Left ventricle myocardium inferior (tissue), 1 donor: ENCODE data around the gene MRPL49. TPM values are rescaled to one million over a fixed set of nuclear protein-coding genes. Genes with fewer than 3 reads are reported as not detected.
"Not testable (repeated sequence)": the region's sequence is repeated elsewhere in the genome, so short reads cannot be mapped to it uniquely, and the experiment has no call there.

ENCODE experiments used
- DNase-seq: peaks from one replicate; pipeline ENCODE4 v3.0.0-alpha.2; 2020
- H3K27ac ChIP-seq: fragments of 200-600 bp; replicated peaks from 2 replicates; pipeline ENCODE4 v1.8.0; 2021
- H3K27me3 ChIP-seq: fragments of 200-600 bp; 2 replicates; pipeline ENCODE4 v1.8.0; 2021; ENCODE audit warnings: low read depth
- H3K36me3 ChIP-seq: fragments of 200-600 bp; 2 replicates; pipeline ENCODE4 v1.8.0; 2021
- H3K4me1 ChIP-seq: fragments of 200-600 bp; 2 replicates; pipeline ENCODE4 v1.8.0; 2021
- H3K4me3 ChIP-seq: fragments of 200-600 bp; 2 replicates; pipeline ENCODE4 v1.8.0; 2021; ENCODE audit warnings: mild to moderate bottlenecking, moderate library complexity
- H3K9me3 ChIP-seq: fragments of 200-600 bp; replicated peaks from 2 replicates; pipeline ENCODE4 v1.8.0; 2021
- CTCF ChIP-seq: fragments of 200-600 bp; IDR thresholded peaks from 2 replicates; pipeline ENCODE4 v1.8.0; 2021; ENCODE audit warnings: antibody characterized with exemption, mild to moderate bottlenecking, borderline replicate concordance
- intact Hi-C: fragments of 100-400 bp; cut with micrococcal nuclease; formaldehyde crosslinking; loops from one replicate; pipeline ENCODE4 v1.11.0; 2022
- microRNA-seq: library from miRNA; unstranded; fragments of <30 nt; microRNA quantifications from one replicate; pipeline ENCODE4 v1.2.0, GENCODE V29; 2020
- total RNA-seq: library from RNA; stranded (reverse); fragmentation: NEBNext Ultra II Directional; extraction: Animal tissue kit (Norgen Biotek cat#: 25700); gene quantifications from one replicate; pipeline ENCODE4 v1.2.1, GENCODE V29; 2021
- donor health status: DM: no; HTN: yes; CAD: no; lungs with severe emphysema.

MRPL49 gene
- total RNA-seq, 1 donor from 2014 or later, result 32.1 TPM

DNA sequence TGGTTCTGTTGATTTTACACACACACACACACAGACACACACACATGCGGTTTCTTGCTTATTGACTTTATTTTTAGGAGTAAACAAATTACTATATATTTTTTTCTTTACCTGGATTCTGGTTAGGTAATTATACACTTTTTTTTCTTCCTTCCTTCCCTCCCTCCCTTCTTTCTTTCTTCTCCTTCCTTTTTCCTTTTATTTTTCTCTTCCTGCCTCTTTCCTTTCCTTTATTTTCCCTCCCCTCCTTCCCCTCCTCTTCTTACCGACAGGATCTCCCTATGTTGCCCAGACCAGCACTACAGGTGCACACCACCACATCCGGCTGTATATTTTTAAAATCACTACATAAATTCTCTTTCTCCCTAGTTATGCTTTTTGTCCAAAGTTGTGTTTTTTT is 44.8 kb downstream of the MRPL49 start:
- DNase-seq, result no peak
- Histone ChIP-seq H3K4me3 (no peak overlapping the region), H3K9me3 (no peaks in the 10 kb centered on the region), H3K36me3 (no peaks in the 10 kb centered on the region), H3K27ac (no peak overlapping the region), H3K4me1 (no peaks in the 10 kb centered on the region), H3K27me3 (no peaks in the 10 kb centered on the region)
- intact Hi-C loops, result no loop called here
- no peak for TF ChIP-seq CTCF

GRCh38 chr11:65167656-65168055 is 45.5 kb downstream of the MRPL49 start:
- H3K27ac ChIP-seq, result no peak overlapping the region
- no peak for TF ChIP-seq CTCF
- H3K36me3 ChIP-seq, result no peaks in the 10 kb centered on the region
- no peaks in the 10 kb centered on the region for H3K4me1 ChIP-seq
- intact Hi-C loops, result no loop called here
- no peaks in the 10 kb centered on the region for H3K27me3 ChIP-seq
- H3K4me3 ChIP-seq, result no peak overlapping the region
- DNase-seq, result no peak
- H3K9me3 ChIP-seq, result no peaks in the 10 kb centered on the region

GRCh38 chr11:65169164-65169641 is 47.1 kb downstream of the MRPL49 start:
- DNase-seq, result no peak
- Histone ChIP-seq H3K9me3 (no peaks in the 10 kb centered on the region), H3K36me3 (no peaks in the 10 kb centered on the region), H3K27ac (no peak overlapping the region), H3K4me3 (no peak overlapping the region), H3K27me3 (no peaks in the 10 kb centered on the region), H3K4me1 (no peaks in the 10 kb centered on the region)
- TF ChIP-seq CTCF, result no peak
- intact Hi-C loops, result no loop called here

DNA sequence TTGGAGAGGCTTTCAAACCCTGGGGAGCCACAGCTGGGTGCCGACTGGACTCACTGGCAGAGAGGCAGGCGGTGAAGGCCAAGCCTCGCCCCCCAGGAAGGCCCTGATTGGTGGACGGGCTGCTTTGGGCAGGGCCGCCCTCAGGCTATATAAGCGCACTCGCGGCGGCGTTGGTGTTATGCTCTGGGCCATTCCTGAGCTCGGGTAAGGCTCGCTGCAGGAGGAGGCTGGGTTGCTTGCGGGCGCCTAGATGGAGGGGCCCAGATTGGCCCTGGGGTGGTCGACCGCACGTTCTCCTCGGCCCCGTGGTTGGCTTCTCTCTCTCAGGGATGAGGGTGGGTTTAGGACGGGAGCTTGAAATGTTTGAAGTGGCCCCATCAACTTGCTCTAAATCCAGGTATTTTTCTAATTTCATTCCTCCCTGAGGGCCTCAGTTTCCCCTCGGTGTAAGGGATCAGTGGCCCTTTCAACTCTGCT is 48.0 kb downstream of the MRPL49 start, which contains the start of gene SPDYC:
SPDYC (plus strand) TSS at position 176 of the 477 bp plus-strand sequence. CDS start 1,125 bp downstream, outside the sequence.
- Histone ChIP-seq H3K4me3 (no peak within 1 kb of the TSS), H3K36me3 (no peaks in the 10 kb centered on the region), H3K27ac (no peak within 1 kb of the TSS), H3K4me1 (no peaks in the 10 kb centered on the region), H3K9me3 (no peaks in the 10 kb centered on the region), H3K27me3 (no peaks in the 10 kb centered on the region)
- DNase-seq, result no peak
- no peak for TF ChIP-seq CTCF
- intact Hi-C loops, result no loop called here

DNA sequence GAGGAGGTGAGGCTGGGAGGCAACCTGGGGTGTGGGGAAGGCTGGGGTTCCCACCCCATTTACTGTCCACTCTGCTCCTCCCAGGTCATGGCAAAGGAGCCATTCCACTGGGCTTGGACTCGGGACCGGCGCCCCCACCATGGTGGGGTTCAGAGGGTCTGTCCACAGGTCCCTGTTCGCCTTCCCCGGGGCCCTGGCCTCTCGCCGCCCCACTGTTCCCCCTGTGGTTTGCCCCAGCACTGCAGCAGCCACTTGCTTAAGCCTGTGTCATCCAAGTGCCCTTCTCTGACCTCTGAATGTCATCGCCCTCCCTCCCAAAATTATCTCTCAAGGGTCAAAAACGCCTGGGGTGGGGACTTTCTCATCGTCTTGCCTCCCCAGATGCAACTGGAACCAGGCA is 50.5 kb downstream of the MRPL49 start:
- H3K4me3 ChIP-seq, result no peak overlapping the region
- intact Hi-C loops, result no loop called here
- H3K27me3 ChIP-seq, result no peaks in the 10 kb centered on the region
- H3K27ac ChIP-seq, result no peak overlapping the region
- no peaks in the 10 kb centered on the region for H3K36me3 ChIP-seq
- no peaks in the 10 kb centered on the region for H3K9me3 ChIP-seq
- no peaks in the 10 kb centered on the region for H3K4me1 ChIP-seq
- TF ChIP-seq CTCF, result no peak
- no peak for DNase-seq

- H3K9me3 ChIP-seq, DNase-seq, H3K4me3 ChIP-seq, H3K27me3 ChIP-seq, H3K36me3 ChIP-seq, H3K4me1 ChIP-seq, intact Hi-C loops, H3K27ac ChIP-seq: not testable (repeated sequence)
These were observed 52.5 kb downstream of the MRPL49 start for GRCh38 chr11:65174571-65175010.

Small RNA genes lying within 50 kb of the gene (microRNA-seq; reads per million reads assigned to microRNA genes)
- gene MIR6751, result not detected

Other genes with a start within 250 kb of the MRPL49 start
- gene EHD1, start 243.7 kb upstream of the MRPL49 start, total RNA-seq, result 40.3 TPM
- 13.1 TPM for gene ATG2A, start 205.1 kb upstream of the MRPL49 start, total RNA-seq
- gene PPP2R5B, start 197.6 kb upstream of the MRPL49 start, total RNA-seq, result 22.5 TPM
- gene GPHA2, start 186.4 kb upstream of the MRPL49 start, total RNA-seq, result not detected
- gene MAJIN, start 150.2 kb upstream of the MRPL49 start, total RNA-seq, result not detected
- gene BATF2, start 125.3 kb upstream of the MRPL49 start, total RNA-seq, result 1.3 TPM
- 128 TPM for gene ARL2, start 108.2 kb upstream of the MRPL49 start, total RNA-seq
- gene SNX15, start 94.9 kb upstream of the MRPL49 start, total RNA-seq, result 15.7 TPM
- gene SAC3D1, start 81.1 kb upstream of the MRPL49 start, total RNA-seq, result 5.6 TPM
- 4.8 TPM for gene NAALADL1, start 63.8 kb upstream of the MRPL49 start, total RNA-seq
- 1.3 TPM for gene CDCA5, start 38.3 kb upstream of the MRPL49 start, total RNA-seq
- 23.1 TPM for gene ZFPL1, start 38.1 kb upstream of the MRPL49 start, total RNA-seq
- gene VPS51, start 26.1 kb upstream of the MRPL49 start, total RNA-seq, result 92.2 TPM
- gene TM7SF2, start 10.4 kb upstream of the MRPL49 start, total RNA-seq, result 56.7 TPM
- 6.1 TPM for gene ZNHIT2, start 4.6 kb upstream of the MRPL49 start, total RNA-seq
- 629 TPM for gene FAU, start 187 bp upstream of the MRPL49 start, total RNA-seq
- 25.6 TPM for gene SYVN1, start 12.2 kb downstream of the MRPL49 start, total RNA-seq
- not detected for gene SPDYC, start 47.9 kb downstream of the MRPL49 start, total RNA-seq
- 74.6 TPM for gene CAPN1, start 59.6 kb downstream of the MRPL49 start, total RNA-seq
- gene POLA2, start 139.6 kb downstream of the MRPL49 start, total RNA-seq, result 3.8 TPM
- gene CDC42EP2, start 192.5 kb downstream of the MRPL49 start, total RNA-seq, result 11.3 TPM
- gene DPF2, start 211.5 kb downstream of the MRPL49 start, total RNA-seq, result 40.6 TPM
- gene TIGD3, start 232.4 kb downstream of the MRPL49 start, total RNA-seq, result 0.44 TPM